Measurements from ENCODE around the gene CYGB. TPM values are rescaled to one million over a fixed set of nuclear protein-coding genes. Genes with fewer than 3 reads are reported as not detected.

CYGB gene
- total and polyA plus RNA-seq, 10 of the 15 experiments (the other 5 are each of a cell fraction or from before 2014, with no cell fraction given), result 0.34 TPM; not detected in 9

GRCh38 chr17:76492123-76492988, 45.2 kb downstream of the CYGB start (continued):
- TF ChIP-seq TAF1 (IDR thresholded peaks at IDR 0.05; ENCODE audit: borderline replicate concordance, low read depth, low read length), result no peak
- TF ChIP-seq RFX5 (IDR thresholded peaks at IDR 0.05; ENCODE audit: low read depth, low read length), result no peak
- no peak; the same call in 1 of the 2 replicates for TF ChIP-seq DPF2 (IDR thresholded peaks at IDR 0.05)
- no peak for TF ChIP-seq YY1 (IDR thresholded peaks at IDR 0.05; ENCODE audit: low read depth, low read length)
- TF ChIP-seq SUZ12 (IDR thresholded peaks at IDR 0.05; ENCODE audit: unreplicated experiment), result no peak
- TF ChIP-seq PAX5 (IDR thresholded peaks at IDR 0.05; ENCODE audit: borderline replicate concordance, low read depth, low read length), result peak; percentile 48; the same call in 1 of the 2 replicates
- TF ChIP-seq CHD4 (IDR thresholded peaks at IDR 0.05), result 0 out of 2 replicates have a peak, but pooled peaks have one; percentile 18
- no peak for TF ChIP-seq NKRF (conservative IDR thresholded peaks at IDR 0.05)
- no peak for TF ChIP-seq STAT3 (IDR thresholded peaks at IDR 0.05; ENCODE audit: low read depth, low read length)
- TF ChIP-seq RAD51 (IDR thresholded peaks at IDR 0.05), result no peak
- no peak for TF ChIP-seq CREM (IDR thresholded peaks at IDR 0.05; ENCODE audit: low read depth)
- TF ChIP-seq TCF3 (IDR thresholded peaks at IDR 0.05; ENCODE audit: borderline replicate concordance, insufficient read depth, low read depth, low read length), result peak; percentile 81
- no peak; the same call in 1 of the 2 replicates for TF ChIP-seq ASH2L (IDR thresholded peaks at IDR 0.05; ENCODE audit: borderline replicate concordance, low read depth)
- TF ChIP-seq ZNF274 (IDR thresholded peaks at IDR 0.05; ENCODE audit: insufficient read depth, insufficient read length), result no peak
- TF ChIP-seq RELB (IDR thresholded peaks at IDR 0.05; ENCODE audit: low read depth), result no peak
- TF ChIP-seq GABPA (IDR thresholded peaks at IDR 0.05; ENCODE audit: low read depth), result no peak
- no peak for TF ChIP-seq ESRRA (IDR thresholded peaks at IDR 0.05; ENCODE audit: low read length)
- no peak for TF ChIP-seq KDM1A (IDR thresholded peaks at IDR 0.05; ENCODE audit: borderline replicate concordance)
- no peak for TF ChIP-seq ZNF24 (IDR thresholded peaks at IDR 0.05)
- TF ChIP-seq ZSCAN29 (IDR thresholded peaks at IDR 0.05), result no peak
- no peak for TF ChIP-seq NR2C2 (IDR thresholded peaks at IDR 0.05; ENCODE audit: borderline replicate concordance, control insufficient read depth, insufficient read length, low read depth)
- TF ChIP-seq SUPT20H (IDR thresholded peaks at IDR 0.05; ENCODE audit: borderline replicate concordance, control insufficient read depth, low read depth, low read length), result no peak
- no peak for TF ChIP-seq REST (IDR thresholded peaks at IDR 0.05; ENCODE audit: low read depth, low read length)
- no peak for TF ChIP-seq TCF7 (IDR thresholded peaks at IDR 0.05; ENCODE audit: borderline replicate concordance)
- TF ChIP-seq NBN (IDR thresholded peaks at IDR 0.05), result peak; percentile 26; the same call in 1 of the 2 replicates
- no peak for TF ChIP-seq NFIC (IDR thresholded peaks at IDR 0.05; ENCODE audit: low read depth, low read length)
